Measurements from ENCODE around the gene SND1.

SND1 gene

GRCh38 chr7:127677433-127678230, 25.6 kb downstream of the SND1 start:
- Histone ChIP-seq H3K9me3 (ENCODE audit: control insufficient read depth, low read length) (no peaks in the 10 kb centered on the region), H3K27me3 (ENCODE audit: control insufficient read depth, insufficient read depth, low read length) (no peaks in the 10 kb centered on the region), H3K4me3 (ENCODE audit: low read length) (no peak overlapping the region), H3K4me1 (ENCODE audit: control insufficient read depth, insufficient read depth, low read length) (no peaks in the 10 kb centered on the region), H3K36me3 (ENCODE audit: control insufficient read depth, insufficient read depth, low read length) (no peaks in the 10 kb centered on the region), H3K9ac (ENCODE audit: low read length) (no peak overlapping the region)

- H3K4me1 ChIP-seq (ENCODE audit: control insufficient read depth, insufficient read depth, low read length), result no peaks in the 10 kb centered on the region
- no peaks in the 10 kb centered on the region for H3K27me3 ChIP-seq (ENCODE audit: control insufficient read depth, insufficient read depth, low read length)
- no peak overlapping the region for H3K4me3 ChIP-seq (ENCODE audit: low read length)
- H3K9me3 ChIP-seq (ENCODE audit: control insufficient read depth, low read length), result no peaks in the 10 kb centered on the region
- H3K36me3 ChIP-seq (ENCODE audit: control insufficient read depth, insufficient read depth, low read length), result no peaks in the 10 kb centered on the region
- no peak overlapping the region for H3K9ac ChIP-seq (ENCODE audit: low read length)
Measured at GRCh38 chr7:127678337-127678736, 26.3 kb downstream of the SND1 start.

GRCh38 chr7:127678947-127679346, 27.0 kb downstream of the SND1 start:
- Histone ChIP-seq H3K36me3 (ENCODE audit: control insufficient read depth, insufficient read depth, low read length) (no peaks in the 10 kb centered on the region), H3K4me1 (ENCODE audit: control insufficient read depth, insufficient read depth, low read length) (peaks cover 2% of the 10 kb centered on the region), H3K4me3 (ENCODE audit: low read length) (no peak overlapping the region), H3K27me3 (ENCODE audit: control insufficient read depth, insufficient read depth, low read length) (no peaks in the 10 kb centered on the region), H3K9me3 (ENCODE audit: control insufficient read depth, low read length) (no peaks in the 10 kb centered on the region), H3K9ac (ENCODE audit: low read length) (no peak overlapping the region)

GRCh38 chr7:127680983-127681382, 29.0 kb downstream of the SND1 start:
- Histone ChIP-seq H3K4me1 (ENCODE audit: control insufficient read depth, insufficient read depth, low read length) (peaks cover 3% of the 10 kb centered on the region), H3K36me3 (ENCODE audit: control insufficient read depth, insufficient read depth, low read length) (no peaks in the 10 kb centered on the region), H3K9ac (ENCODE audit: low read length) (no peak overlapping the region), H3K27me3 (ENCODE audit: control insufficient read depth, insufficient read depth, low read length) (no peaks in the 10 kb centered on the region), H3K4me3 (ENCODE audit: low read length) (no peak overlapping the region), H3K9me3 (ENCODE audit: control insufficient read depth, low read length) (no peaks in the 10 kb centered on the region)

- H3K27me3 ChIP-seq (ENCODE audit: control insufficient read depth, insufficient read depth, low read length), result no peaks in the 10 kb centered on the region
- peaks cover 3% of the 10 kb centered on the region for H3K4me1 ChIP-seq (ENCODE audit: control insufficient read depth, insufficient read depth, low read length)
- no peaks in the 10 kb centered on the region for H3K36me3 ChIP-seq (ENCODE audit: control insufficient read depth, insufficient read depth, low read length)
- no peak overlapping the region for H3K4me3 ChIP-seq (ENCODE audit: low read length)
- no peak overlapping the region for H3K9ac ChIP-seq (ENCODE audit: low read length)
- no peaks in the 10 kb centered on the region for H3K9me3 ChIP-seq (ENCODE audit: control insufficient read depth, low read length)
Measured at GRCh38 chr7:127682140-127682539, 30.1 kb downstream of the SND1 start.

GRCh38 chr7:127683776-127684681, 32.0 kb downstream of the SND1 start:
- no peak overlapping the region for H3K4me3 ChIP-seq (ENCODE audit: low read length)
- H3K9ac ChIP-seq (ENCODE audit: low read length), result no peak overlapping the region
- no peaks in the 10 kb centered on the region for H3K27me3 ChIP-seq (ENCODE audit: control insufficient read depth, insufficient read depth, low read length)
- no peaks in the 10 kb centered on the region for H3K36me3 ChIP-seq (ENCODE audit: control insufficient read depth, insufficient read depth, low read length)
- H3K4me1 ChIP-seq (ENCODE audit: control insufficient read depth, insufficient read depth, low read length), result peaks cover 3% of the 10 kb centered on the region
- no peaks in the 10 kb centered on the region for H3K9me3 ChIP-seq (ENCODE audit: control insufficient read depth, low read length)

GRCh38 chr7:127689194-127689772, 37.3 kb downstream of the SND1 start:
- H3K4me3 ChIP-seq (ENCODE audit: low read length), result no peak overlapping the region
- no peaks in the 10 kb centered on the region for H3K9me3 ChIP-seq (ENCODE audit: control insufficient read depth, low read length)
- H3K36me3 ChIP-seq (ENCODE audit: control insufficient read depth, insufficient read depth, low read length), result no peaks in the 10 kb centered on the region
- no peak overlapping the region for H3K9ac ChIP-seq (ENCODE audit: low read length)
- no peaks in the 10 kb centered on the region for H3K27me3 ChIP-seq (ENCODE audit: control insufficient read depth, insufficient read depth, low read length)
- no peaks in the 10 kb centered on the region for H3K4me1 ChIP-seq (ENCODE audit: control insufficient read depth, insufficient read depth, low read length)

- Histone ChIP-seq H3K4me3 (ENCODE audit: low read length) (no peak overlapping the region), H3K9me3 (ENCODE audit: control insufficient read depth, low read length) (no peaks in the 10 kb centered on the region), H3K4me1 (ENCODE audit: control insufficient read depth, insufficient read depth, low read length) (no peaks in the 10 kb centered on the region), H3K36me3 (ENCODE audit: control insufficient read depth, insufficient read depth, low read length) (no peaks in the 10 kb centered on the region), H3K27me3 (ENCODE audit: control insufficient read depth, insufficient read depth, low read length) (no peaks in the 10 kb centered on the region), H3K9ac (ENCODE audit: low read length) (no peak overlapping the region)
Measured at GRCh38 chr7:127690337-127690736, 38.3 kb downstream of the SND1 start.

GRCh38 chr7:127690806-127691205, 38.8 kb downstream of the SND1 start:
- Histone ChIP-seq H3K9ac (ENCODE audit: low read length) (no peak overlapping the region), H3K9me3 (ENCODE audit: control insufficient read depth, low read length) (no peaks in the 10 kb centered on the region), H3K27me3 (ENCODE audit: control insufficient read depth, insufficient read depth, low read length) (no peaks in the 10 kb centered on the region), H3K36me3 (ENCODE audit: control insufficient read depth, insufficient read depth, low read length) (no peaks in the 10 kb centered on the region), H3K4me3 (ENCODE audit: low read length) (no peak overlapping the region), H3K4me1 (ENCODE audit: control insufficient read depth, insufficient read depth, low read length) (no peaks in the 10 kb centered on the region)

GRCh38 chr7:127692200-127692599, 40.2 kb downstream of the SND1 start:
- Histone ChIP-seq H3K4me1 (ENCODE audit: control insufficient read depth, insufficient read depth, low read length) (no peaks in the 10 kb centered on the region), H3K9ac (ENCODE audit: low read length) (no peak overlapping the region), H3K36me3 (ENCODE audit: control insufficient read depth, insufficient read depth, low read length) (no peaks in the 10 kb centered on the region), H3K27me3 (ENCODE audit: control insufficient read depth, insufficient read depth, low read length) (no peaks in the 10 kb centered on the region), H3K4me3 (ENCODE audit: low read length) (no peak overlapping the region), H3K9me3 (ENCODE audit: control insufficient read depth, low read length) (no peaks in the 10 kb centered on the region)

- peaks cover 14% of the 10 kb centered on the region for H3K36me3 ChIP-seq (ENCODE audit: control insufficient read depth, insufficient read depth, low read length)
- H3K9ac ChIP-seq (ENCODE audit: low read length), result no peak overlapping the region
- no peaks in the 10 kb centered on the region for H3K4me1 ChIP-seq (ENCODE audit: control insufficient read depth, insufficient read depth, low read length)
- H3K9me3 ChIP-seq (ENCODE audit: control insufficient read depth, low read length), result no peaks in the 10 kb centered on the region
- no peaks in the 10 kb centered on the region for H3K27me3 ChIP-seq (ENCODE audit: control insufficient read depth, insufficient read depth, low read length)
- no peak overlapping the region for H3K4me3 ChIP-seq (ENCODE audit: low read length)
Measured at GRCh38 chr7:127699853-127700252, 47.9 kb downstream of the SND1 start.
